ENCODE results near the gene WDR36.
"Not testable (repeated sequence)": the region's sequence is repeated elsewhere in the genome, so short reads cannot be mapped to it uniquely, and the experiment has no call there.

The WDR36 gene

GRCh38 chr5:111141471-111141870, 49.3 kb downstream of the WDR36 start:
- DNase-seq = not testable (repeated sequence)

DNA sequence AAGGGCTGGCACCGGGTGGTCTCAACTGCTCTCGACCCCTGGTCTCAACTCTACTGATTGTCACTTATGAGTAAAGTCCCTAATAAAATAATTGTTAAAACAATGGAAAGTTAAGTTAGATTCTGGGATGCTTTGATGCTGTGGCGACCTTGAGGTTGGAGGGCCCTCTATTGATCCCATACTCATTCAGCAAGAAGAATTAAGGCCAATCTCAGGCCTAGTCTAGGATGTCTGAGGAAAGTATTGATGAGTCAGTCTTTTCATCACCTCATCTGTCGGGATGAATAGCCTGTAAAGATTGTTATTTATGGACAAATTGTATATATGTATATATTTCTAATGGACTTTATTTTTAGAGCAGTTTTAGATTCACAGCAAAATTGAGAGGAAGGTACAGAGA, 50.8 kb downstream of the WDR36 start:
- DNase-seq = no peak

- DNase-seq = no peak
Measured at GRCh38 chr5:111143910-111144309, 51.8 kb downstream of the WDR36 start.

GRCh38 chr5:111144352-111144930, 52.3 kb downstream of the WDR36 start:
- no peak for DNase-seq

DNA sequence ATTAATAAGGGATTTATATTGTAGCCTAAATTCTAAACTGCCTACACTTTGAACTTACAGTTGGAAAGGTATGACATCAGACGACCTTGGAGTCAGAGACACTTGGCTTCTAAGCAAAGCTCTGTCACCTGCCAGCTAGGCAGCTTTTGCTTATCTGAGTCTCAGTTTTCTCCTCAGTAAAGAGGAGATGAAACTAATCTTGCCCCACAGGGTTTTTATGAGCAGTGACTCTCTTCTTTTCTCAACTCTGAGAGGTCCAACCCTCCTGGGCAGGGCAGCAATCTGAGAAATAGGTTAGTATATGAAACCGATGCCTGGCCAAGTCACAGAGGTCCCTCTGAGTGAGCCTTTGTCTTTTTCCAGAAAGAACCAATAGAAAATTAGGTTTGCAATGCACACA, 53.9 kb downstream of the WDR36 start:
- DNase-seq = no peak

DNA sequence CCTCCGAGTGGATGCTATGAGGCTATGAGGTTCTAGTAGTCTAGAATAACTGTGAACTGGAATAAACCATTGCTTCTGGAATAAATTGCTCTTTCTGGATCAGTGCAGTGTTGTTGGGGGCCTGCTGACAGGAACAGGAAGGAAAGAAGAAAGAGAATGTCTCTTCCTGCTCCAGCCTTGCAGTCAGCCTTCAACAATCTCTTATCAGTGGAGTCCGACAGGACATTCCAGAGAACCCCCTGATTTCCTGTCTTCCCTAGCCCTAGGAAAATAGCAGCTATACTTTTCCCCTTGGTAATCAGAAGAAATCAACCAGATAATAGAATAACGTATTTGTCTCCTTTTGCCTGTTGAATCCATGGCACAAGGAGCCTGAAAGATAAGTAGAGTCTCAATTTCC, 55.4 kb downstream of the WDR36 start:
- DNase-seq = no peak

- DNase-seq = no peak
Measured at GRCh38 chr5:111151998-111152397, 59.9 kb downstream of the WDR36 start.

DNA sequence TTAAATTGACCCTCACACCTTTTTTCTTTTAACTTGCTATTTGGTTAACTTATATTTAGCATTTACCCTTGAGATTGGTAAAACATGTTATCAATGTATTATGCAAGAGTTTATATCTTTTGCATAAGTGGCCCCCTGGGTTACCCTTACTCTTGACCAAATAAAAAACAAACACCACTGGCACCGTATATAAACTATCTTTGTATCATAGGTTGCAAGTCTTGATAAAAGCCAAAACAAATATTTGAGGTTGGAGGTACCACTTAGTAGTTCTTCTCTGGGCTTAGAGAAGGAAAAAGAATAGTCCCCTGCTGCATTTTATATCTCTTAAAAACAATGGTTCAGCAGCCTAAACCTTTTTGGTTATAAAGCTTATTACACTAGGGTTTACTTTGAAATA, 61.3 kb downstream of the WDR36 start:
- no peak for DNase-seq

DNA sequence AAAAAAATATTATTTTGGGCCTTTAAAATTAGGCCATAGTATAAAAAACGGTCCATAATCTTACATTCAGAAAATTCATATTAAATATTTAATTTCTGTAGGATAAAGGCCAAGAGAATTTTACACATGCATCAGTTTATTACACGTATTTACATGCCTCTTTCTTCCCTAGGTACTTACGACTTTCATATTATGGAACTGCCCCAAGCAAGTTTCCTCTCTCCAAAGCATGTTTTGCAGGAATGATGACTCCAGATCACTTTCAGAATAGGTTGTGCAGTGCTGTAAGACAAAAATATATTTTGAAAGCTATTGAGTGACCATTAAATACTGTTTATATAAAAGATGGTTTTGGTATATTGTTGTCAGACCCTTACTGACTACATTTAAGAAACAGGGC, 61.8 kb downstream of the WDR36 start:
- no peak for DNase-seq

DNA sequence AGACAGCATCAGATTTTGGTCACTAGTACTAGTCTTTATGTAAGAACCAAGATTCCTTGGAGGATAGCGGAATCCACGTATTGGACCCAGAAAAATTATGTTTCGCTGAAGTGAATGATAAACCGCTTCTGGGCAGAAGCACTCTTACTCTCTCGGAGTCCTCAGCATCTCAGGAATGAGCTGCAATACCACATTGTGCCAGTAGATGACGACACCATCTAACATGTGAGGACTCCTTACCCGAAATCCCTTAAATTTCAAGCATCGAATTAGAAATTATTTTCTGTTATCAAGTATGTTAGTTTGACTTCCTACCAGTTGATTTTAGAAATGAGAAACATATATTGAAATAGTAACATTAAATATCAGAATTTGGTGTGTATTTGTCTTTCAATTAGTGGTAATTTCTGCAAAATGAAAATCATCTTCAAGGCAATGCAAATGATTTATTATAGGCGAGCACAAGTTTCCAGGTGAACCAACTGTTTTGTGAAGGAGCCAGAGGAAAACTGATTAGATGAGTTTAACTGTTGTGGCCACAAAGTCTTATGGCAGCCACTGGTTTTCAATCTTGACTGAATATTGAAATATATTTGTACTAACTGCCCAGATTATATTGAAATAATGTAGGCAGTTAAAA, 66.1 kb downstream of the WDR36 start:
- no peak for DNase-seq

GRCh38 chr5:111159845-111160244, 67.7 kb downstream of the WDR36 start:
- no peak for DNase-seq

- no peak for DNase-seq
Measured at GRCh38 chr5:111163000-111163399, 70.9 kb downstream of the WDR36 start.

- no peak for DNase-seq
Measured at GRCh38 chr5:111165058-111165457, 72.9 kb downstream of the WDR36 start.

DNA sequence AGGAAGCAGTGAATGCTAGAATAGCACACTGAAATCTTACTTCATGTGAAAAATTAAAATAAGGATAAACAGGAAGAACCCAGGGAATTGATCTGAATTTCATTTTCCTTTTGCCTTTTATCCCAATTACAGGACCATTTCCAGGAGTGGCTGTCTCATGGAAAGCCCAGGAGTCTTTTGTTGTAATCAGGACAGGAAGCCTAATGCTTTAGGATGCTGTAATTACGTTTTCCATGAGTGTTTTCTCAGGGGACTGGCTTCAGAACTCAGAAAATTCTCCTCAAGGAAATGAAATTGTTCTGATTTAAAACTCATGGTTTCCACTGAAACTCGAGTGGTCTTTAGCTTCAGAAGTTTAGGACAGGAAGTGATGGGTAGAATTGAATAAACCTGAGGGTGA, 75.4 kb downstream of the WDR36 start:
- DNase-seq = no peak

- no peak for DNase-seq
Measured at GRCh38 chr5:111168608-111169007, 76.5 kb downstream of the WDR36 start.

DNA sequence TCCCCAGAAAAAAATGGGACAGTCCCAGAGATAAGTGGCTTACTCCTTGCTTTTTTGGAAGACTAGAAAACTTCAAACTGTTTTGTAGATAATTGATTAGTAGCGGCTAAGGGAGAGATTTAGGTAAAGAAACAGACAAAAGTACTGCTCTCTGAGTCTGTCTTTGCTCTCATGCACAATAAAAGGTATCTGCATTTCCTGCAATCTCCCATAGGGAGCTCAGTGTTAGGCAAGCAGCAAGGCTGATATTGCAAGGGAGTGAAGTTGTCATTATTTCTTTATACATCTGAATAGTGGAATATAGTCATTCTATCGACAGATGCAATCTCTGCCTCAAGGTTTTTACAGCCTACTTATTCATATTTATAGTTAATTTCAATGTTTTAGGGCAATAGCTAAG, 77.1 kb downstream of the WDR36 start:
- DNase-seq = no peak

GRCh38 chr5:111170279-111170678, 78.1 kb downstream of the WDR36 start:
- no peak for DNase-seq

DNA sequence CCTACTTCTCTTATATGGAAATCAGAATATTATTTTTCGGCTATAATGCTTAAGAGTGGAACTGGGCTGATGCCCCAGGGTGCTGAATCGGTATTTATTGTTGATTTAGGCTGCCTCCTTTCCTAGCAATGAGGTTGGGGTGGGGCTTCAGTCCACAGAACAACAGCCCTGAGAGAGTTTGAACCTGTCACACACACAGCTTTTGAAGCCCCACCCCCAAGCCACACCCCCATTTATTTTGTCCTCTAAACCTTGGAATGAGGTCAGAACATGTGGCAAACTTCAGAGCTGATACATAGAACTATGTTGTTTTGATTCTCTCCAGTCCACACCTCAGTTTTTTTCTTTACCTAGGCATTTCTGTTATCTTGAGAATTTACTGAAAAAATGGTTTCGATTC, 80.4 kb downstream of the WDR36 start:
- no peak for DNase-seq

GRCh38 chr5:111173476-111173875, 81.3 kb downstream of the WDR36 start:
- no peak for DNase-seq

All from NCI-H1436 treated with DMSO at 0.1 percent for 48 hours (cell line).